BLaER1 (cell line): Measurements from ENCODE around the gene FOXN1.

Source experiments
- H3K27ac ChIP-seq: shearing (Covaris generic); formaldehyde crosslinking; 2 replicates; pipeline ENCODE4 v1.8.1; 2022
- H3K27me3 ChIP-seq: shearing (Covaris generic); formaldehyde crosslinking; 2 replicates; pipeline ENCODE4 v1.8.1; 2022
- H3K36me3 ChIP-seq: shearing (Covaris generic); formaldehyde crosslinking; 2 replicates; pipeline ENCODE4 v1.8.1; 2022
- H3K4me1 ChIP-seq: shearing (Covaris generic); formaldehyde crosslinking; 2 replicates; pipeline ENCODE4 v1.8.1; 2022
- H3K4me2 ChIP-seq: shearing (Covaris generic); formaldehyde crosslinking; 2 replicates; pipeline ENCODE4 v1.8.1; 2022
- H3K4me3 ChIP-seq: shearing (Covaris generic); formaldehyde crosslinking; 2 replicates; pipeline ENCODE4 v1.8.1; 2022
- H3K9ac ChIP-seq: shearing (Covaris generic); formaldehyde crosslinking; 2 replicates; pipeline ENCODE4 v1.8.1; 2022
- H3K9me3 ChIP-seq: shearing (Covaris generic); formaldehyde crosslinking; 2 replicates; pipeline ENCODE4 v1.8.1; 2022
- H4K20me1 ChIP-seq: shearing (Covaris generic); formaldehyde crosslinking; 2 replicates; pipeline ENCODE4 v1.8.1; 2022
- Cebpa-rat ChIP-seq: shearing (Covaris generic); IDR thresholded peaks from 2 replicates; pipeline ENCODE4 v1.8.1; 2022

Gene FOXN1

DNA sequence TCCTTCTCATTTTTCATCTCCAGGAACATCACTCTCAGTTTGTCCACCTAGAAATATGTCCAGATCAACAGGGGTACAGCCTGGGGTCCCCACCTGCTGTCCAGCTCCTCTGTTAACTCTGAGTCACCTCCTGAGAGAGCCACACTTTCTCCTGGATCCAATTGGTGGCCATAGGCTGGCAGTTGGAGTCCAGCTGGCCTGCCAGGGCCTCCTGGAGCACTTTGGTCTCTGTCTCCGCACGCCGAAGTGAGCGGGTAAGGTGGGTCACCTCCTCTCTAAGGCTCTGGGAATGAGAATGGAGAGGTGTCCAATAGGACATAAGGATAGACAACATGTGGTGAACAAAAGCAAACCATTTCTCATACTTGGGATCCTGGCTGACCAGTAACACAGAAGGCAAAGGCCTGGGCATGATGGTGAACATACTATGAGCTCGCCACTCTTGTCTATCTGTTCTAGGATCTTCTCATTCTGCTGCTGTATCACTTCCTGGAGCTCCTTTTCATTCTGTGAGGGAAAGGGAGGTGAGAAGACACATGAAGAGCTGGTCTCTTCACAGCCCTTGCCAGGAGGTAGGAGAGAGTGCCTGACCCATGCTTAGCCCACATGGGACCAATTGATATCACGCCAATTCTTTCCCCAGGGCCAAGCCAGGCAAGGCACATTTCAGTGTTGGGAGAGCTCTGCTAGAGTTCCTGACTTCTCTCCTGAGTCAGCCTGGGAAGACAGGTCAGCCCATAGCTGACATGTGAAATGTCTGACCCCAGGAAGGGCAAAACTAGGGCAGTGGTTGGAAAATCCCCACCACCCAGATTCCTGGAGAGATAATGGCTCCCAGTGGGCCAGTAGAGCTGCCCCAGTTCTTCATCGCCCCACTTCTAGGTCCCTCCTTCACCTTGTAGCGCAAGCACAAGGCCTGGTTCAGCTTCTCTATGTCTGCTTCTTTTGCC is 72.4 kb downstream of the FOXN1 start:
- no peak for TF ChIP-seq Cebpa-rat
- no peak overlapping the region for H3K27ac ChIP-seq
- peaks cover 80% of the 10 kb centered on the region for H3K36me3 ChIP-seq
- peaks cover 21% of the 10 kb centered on the region for H3K4me1 ChIP-seq
- no peaks in the 10 kb centered on the region for H3K27me3 ChIP-seq
- H3K4me3 ChIP-seq: no peak overlapping the region
- no peaks in the 10 kb centered on the region; the same call in 1 of the 2 replicates for H4K20me1 ChIP-seq
- no peaks in the 10 kb centered on the region for H3K9me3 ChIP-seq
- no peak overlapping the region for H3K9ac ChIP-seq
- no peak overlapping the region for H3K4me2 ChIP-seq

GRCh38 chr17:28579526-28579925 is 73.4 kb downstream of the FOXN1 start:
- Histone ChIP-seq H3K9me3 (no peaks in the 10 kb centered on the region), H3K27me3 (no peaks in the 10 kb centered on the region), H3K4me2 (no peak overlapping the region), H4K20me1 (peaks cover 8% of the 10 kb centered on the region; the same call in 1 of the 2 replicates), H3K36me3 (peaks cover 80% of the 10 kb centered on the region), H3K4me3 (no peak overlapping the region), H3K9ac (no peak overlapping the region), H3K27ac (no peak overlapping the region), H3K4me1 (peaks cover 21% of the 10 kb centered on the region)
- TF ChIP-seq Cebpa-rat: no peak

- H3K4me3 ChIP-seq: no peak overlapping the region
- H3K9me3 ChIP-seq: no peaks in the 10 kb centered on the region
- no peaks in the 10 kb centered on the region for H3K27me3 ChIP-seq
- H4K20me1 ChIP-seq: peaks cover 8% of the 10 kb centered on the region; the same call in 1 of the 2 replicates
- H3K4me2 ChIP-seq: no peak overlapping the region
- H3K4me1 ChIP-seq: peaks cover 11% of the 10 kb centered on the region
- peaks cover 88% of the 10 kb centered on the region for H3K36me3 ChIP-seq
- TF ChIP-seq Cebpa-rat: no peak
- no peak overlapping the region for H3K27ac ChIP-seq
- H3K9ac ChIP-seq: no peak overlapping the region
These were observed 74.8 kb downstream of the FOXN1 start for GRCh38 chr17:28580959-28581358.

- H3K4me1 ChIP-seq: peaks cover 1% of the 10 kb centered on the region; the same call in 1 of the 2 replicates
- H3K27me3 ChIP-seq: no peaks in the 10 kb centered on the region
- H3K36me3 ChIP-seq: peaks cover 97% of the 10 kb centered on the region
- no peak overlapping the region for H3K4me3 ChIP-seq
- no peak overlapping the region for H3K27ac ChIP-seq
- TF ChIP-seq Cebpa-rat: no peak
- H3K4me2 ChIP-seq: no peak overlapping the region
- H4K20me1 ChIP-seq: peaks cover 8% of the 10 kb centered on the region; the same call in 1 of the 2 replicates
- no peaks in the 10 kb centered on the region for H3K9me3 ChIP-seq
- no peak overlapping the region for H3K9ac ChIP-seq
These were observed 76.4 kb downstream of the FOXN1 start for GRCh38 chr17:28582513-28582912.

DNA sequence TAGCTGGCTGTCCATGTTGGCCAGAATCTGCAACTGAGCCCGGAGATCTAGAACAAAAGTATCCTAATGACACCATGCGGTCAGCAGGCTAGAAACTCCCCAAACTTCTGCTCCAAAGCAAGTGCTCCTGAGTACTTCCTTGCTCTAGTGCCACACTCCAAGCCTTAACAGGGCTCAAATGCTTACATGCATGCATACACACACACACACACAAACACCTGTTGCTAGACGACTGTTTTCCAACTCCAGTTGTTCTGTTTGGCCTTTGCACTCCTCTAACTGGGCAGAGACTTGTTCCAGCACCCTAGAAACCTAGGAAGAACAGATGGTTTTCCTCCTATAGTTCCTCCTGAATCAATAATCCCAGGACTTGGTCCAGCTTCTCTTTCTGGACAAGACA is 78.3 kb downstream of the FOXN1 start:
- no peak overlapping the region for H3K9ac ChIP-seq

GRCh38 chr17:28585851-28586250 is 79.7 kb downstream of the FOXN1 start:
- Histone ChIP-seq H3K36me3 (peaks cover 97% of the 10 kb centered on the region), H3K4me2 (no peak overlapping the region), H4K20me1 (peaks cover 22% of the 10 kb centered on the region; the same call in 1 of the 2 replicates), H3K9ac (0 out of 2 replicates have a peak overlapping the region, but pooled peaks have one; percentile 9), H3K4me1 (no peaks in the 10 kb centered on the region), H3K27me3 (no peaks in the 10 kb centered on the region), H3K27ac (no peak overlapping the region), H3K4me3 (no peak overlapping the region), H3K9me3 (no peaks in the 10 kb centered on the region)
- TF ChIP-seq Cebpa-rat: no peak

More for the DNA sequence above, 78.3 kb downstream of the FOXN1 start:
- no peak for TF ChIP-seq Cebpa-rat
- no peak overlapping the region for H3K4me2 ChIP-seq
- H3K4me1 ChIP-seq: no peaks in the 10 kb centered on the region
- no peak overlapping the region for H3K27ac ChIP-seq
- H3K36me3 ChIP-seq: peaks cover 97% of the 10 kb centered on the region
- no peak overlapping the region for H3K4me3 ChIP-seq
- peaks cover 22% of the 10 kb centered on the region; the same call in 1 of the 2 replicates for H4K20me1 ChIP-seq
- no peaks in the 10 kb centered on the region for H3K27me3 ChIP-seq
- H3K9me3 ChIP-seq: no peaks in the 10 kb centered on the region
